A549 (cell line): Measurements from ENCODE around the gene SGIP1. TPM values are rescaled to one million over a fixed set of nuclear protein-coding genes. Genes with fewer than 3 reads are reported as not detected.

Experiments used
- ATAC-seq, 2 experiments: fragments of 200-7000 bp in 1 of 2; fragments of >200 bp in 1 of 2; cut with Nextera tagmentation in 1 of 2; cut with Tn5 transposase in 1 of 2; 3 replicates each; pipeline versions ENCODE4 v1.8.0 to v1.9.1; 2018 to 2020; ENCODE audit warnings: mild to moderate bottlenecking in 1 of 2, moderate library complexity in 1 of 2
- CTCF ChIA-PET: fragments of 300-600 bp; sonication (Branson Sonifier 250); formaldehyde crosslinking; extraction: SDS; loops from one replicate; lab custom pipeline; 2021; ENCODE audit warnings: antibody characterized with exemption, inconsistent platforms; lab: Yijun Ruan, JAX
- POLR2A ChIA-PET: fragments of 350-600 bp; formaldehyde crosslinking; extraction: SDS; loops from one replicate; lab custom pipeline; 2021; ENCODE audit warnings: antibody characterized with exemption, inconsistent platforms; lab: Yijun Ruan, JAX
- DNase-seq, 2 experiments: peaks; one replicate each; pipeline versions ENCODE4 v3.0.0 to v3.0.0-alpha.2; 2011 to 2016; ENCODE audit warnings: low read depth in 1 of 2, low spot score in 1 of 2
- FAIRE-seq: peaks from 2 replicates; lab custom pipeline; 2011; peaks lifted over from hg19 to GRCh38; lab: Jason Lieb, UNC
- H3K27ac ChIP-seq, 2 experiments: fragments of >200 bp; sonication (Bioruptor Twin); formaldehyde crosslinking; 3 replicates each; pipeline ENCODE4 v1.5.1; 2016 to 2017
- H3K4me1 ChIP-seq: fragments of >200 bp; sonication (Bioruptor Twin); formaldehyde crosslinking; 3 replicates; pipeline ENCODE4 v1.6.1; 2016
- H3K4me2 ChIP-seq: fragments of >200 bp; sonication (Bioruptor Twin); formaldehyde crosslinking; 3 replicates; pipeline ENCODE4 v1.6.1; 2016
- H3K4me3 ChIP-seq: fragments of >200 bp; sonication (Bioruptor Twin); formaldehyde crosslinking; 3 replicates; pipeline ENCODE4 v1.5.1; 2016
- H3K9me3 ChIP-seq: fragments of >200 bp; sonication (Bioruptor Twin); formaldehyde crosslinking; 3 replicates; pipeline ENCODE4 v1.6.1; 2016
- ATOH8 ChIP-seq: fragments of 250-450 bp; sonication (Bioruptor Pico); IDR thresholded peaks from 2 replicates; pipeline ENCODE4 v1.5.0; 2020; ENCODE audit warnings: low read depth, mild to moderate bottlenecking, moderate library complexity
- CBX8 ChIP-seq: fragments of 200-600 bp; sonication (generic); IDR thresholded peaks from 2 replicates; pipeline ENCODE4 v1.6.1; 2016
- EHMT2 ChIP-seq: fragments of 200-600 bp; sonication (generic); IDR thresholded peaks from 2 replicates; pipeline ENCODE4 v1.6.1; 2016; ENCODE audit warnings: antibody characterized with exemption, low read depth, mild to moderate bottlenecking, moderate library complexity
- EP300 ChIP-seq, 2 experiments: fragments of >200 bp; sonication (Bioruptor Twin); formaldehyde crosslinking; IDR thresholded peaks; 2 replicates in 1 of 2; 3 replicates in 1 of 2; pipeline ENCODE4 v1.6.1; 2016 to 2017
- FOSL2 ChIP-seq, 2 experiments: fragments of 450-650 bp in 1 of 2; fragments of >200 bp in 1 of 2; sonication (Bioruptor Twin) in 1 of 2; formaldehyde crosslinking; IDR thresholded peaks; 2 replicates each; pipeline versions ENCODE4 v1.5.0 to v1.6.1; 2016 to 2020; ENCODE audit warnings: mild to moderate bottlenecking in 1 of 2, moderate library complexity in 1 of 2
- HEYL ChIP-seq: fragments of 250-450 bp; sonication (Bioruptor Pico); IDR thresholded peaks from 2 replicates; pipeline ENCODE4 v1.8.0; 2021; ENCODE audit warnings: mild to moderate bottlenecking, moderate library complexity
- HMGXB4 ChIP-seq: fragments of 250-450 bp; sonication (Bioruptor Pico); IDR thresholded peaks from 2 replicates; pipeline ENCODE4 v1.5.0; 2021; ENCODE audit warnings: mild to moderate bottlenecking, moderate library complexity, borderline replicate concordance
- HOXB13 ChIP-seq: fragments of 250-450 bp; sonication (Bioruptor Pico); IDR thresholded peaks from 2 replicates; pipeline ENCODE4 v1.5.0; 2020; ENCODE audit warnings: low read depth, mild to moderate bottlenecking, moderate library complexity
- HOXB5 ChIP-seq: fragments of 250-450 bp; sonication (Bioruptor Pico); IDR thresholded peaks from 2 replicates; pipeline ENCODE4 v1.5.0; 2020; ENCODE audit warnings: mild to moderate bottlenecking, moderate library complexity
- JUNB ChIP-seq: fragments of >200 bp; sonication (Bioruptor Twin); formaldehyde crosslinking; IDR thresholded peaks from 2 replicates; pipeline ENCODE4 v1.6.1; 2016
- KDM5A ChIP-seq: fragments of 200-600 bp; sonication (generic); IDR thresholded peaks from 2 replicates; pipeline ENCODE4 v1.6.1; 2016; ENCODE audit warnings: antibody characterized with exemption, mild to moderate bottlenecking
- MAFK ChIP-seq: fragments of 450-650 bp; IDR thresholded peaks from 2 replicates; pipeline ENCODE4 v1.6.1; 2014; ENCODE audit not compliant: partially characterized antibody
- MYC ChIP-seq: IDR thresholded peaks from 2 replicates; pipeline ENCODE4 v1.6.1; 2012; ENCODE audit warnings: mild to moderate bottlenecking, inconsistent platforms, low read length, improper control_type of control experiment, borderline replicate concordance
- NPAS2 ChIP-seq: fragments of 250-450 bp; sonication (Bioruptor Pico); IDR thresholded peaks from 2 replicates; pipeline ENCODE4 v1.8.0; 2022; ENCODE audit warnings: mild to moderate bottlenecking, moderate library complexity, borderline replicate concordance
- PBX3 ChIP-seq: IDR thresholded peaks from 2 replicates; pipeline ENCODE4 v1.6.1; 2012
- RAD21 ChIP-seq, 2 experiments: fragments of >200 bp in 1 of 2; sonication (Bioruptor Twin) in 1 of 2; formaldehyde crosslinking in 1 of 2; IDR thresholded peaks in 1 of 2; conservative IDR thresholded peaks in 1 of 2; 2 replicates in 1 of 2; 3 replicates in 1 of 2; pipeline ENCODE4 v1.6.1; 2012 to 2018; ENCODE audit warnings: inconsistent platforms in 1 of 2
- TFCP2L1 ChIP-seq: fragments of 250-450 bp; sonication (Bioruptor Pico); IDR thresholded peaks from 2 replicates; pipeline ENCODE4 v1.5.0; 2021; ENCODE audit warnings: mild to moderate bottlenecking
- USF2 ChIP-seq: fragments of 450-650 bp; IDR thresholded peaks from 2 replicates; pipeline ENCODE4 v1.6.1; 2014; ENCODE audit warnings: antibody characterized with exemption
- polyA plus RNA-seq, 4 experiments: library from polyadenylated mRNA; depleted of rRNA in 3 of 4; stranded (reverse); fragments of >200 nt; fragmentation: RNase III in 1 of 4; extraction: RNeasy Plus Mini Kit Qiagen cat#74134 plus additional on column Dnase treatment in 1 of 4; gene quantifications; 2 replicates in 3 of 4; 3 replicates in 1 of 4; pipeline ENCODE4 v1.2.3, GENCODE V29; 2011 to 2017
- TF ChIP-seq, protein P1 (sequence below): fragments of 200-600 bp; sonication (generic); IDR thresholded peaks from 2 replicates; pipeline ENCODE4 v1.6.1; 2016; ENCODE audit warnings: antibody characterized with exemption, mild to moderate bottlenecking, moderate library complexity
- TF ChIP-seq, protein P2 (sequence below): IDR thresholded peaks from 2 replicates; pipeline ENCODE4 v1.6.1; 2012

Gene SGIP1
- polyA plus RNA-seq, 2 of the 4 experiments (the other 2 are of a cell fraction), result not detected

DNA sequence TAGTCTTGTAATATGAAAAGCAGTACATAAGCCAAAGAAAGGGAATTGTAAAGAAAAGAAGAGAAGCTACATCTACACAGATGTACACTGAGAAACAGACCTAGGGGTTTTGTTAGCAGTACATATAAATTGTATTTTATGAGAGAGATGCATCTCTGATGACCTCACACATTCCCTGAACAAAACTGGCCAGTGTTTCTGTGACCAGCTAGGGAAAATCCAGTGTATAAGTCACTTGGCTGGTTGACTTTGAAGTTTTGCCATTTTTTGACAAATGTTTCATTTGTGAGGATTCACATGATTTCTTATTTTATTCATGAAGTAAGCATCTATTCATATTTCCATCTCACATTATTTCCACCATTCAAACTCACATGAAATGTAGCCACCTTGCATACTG lies 190.0 kb downstream of the SGIP1 start:
- CTCF ChIA-PET, result no interaction called here

More for the DNA sequence above, 190.0 kb downstream of the SGIP1 start:
- Histone ChIP-seq H3K4me1 (no peaks in the 10 kb centered on the region), H3K9me3 (no peaks in the 10 kb centered on the region), H3K27ac (no peak overlapping the region), H3K4me2 (no peak overlapping the region)
- FAIRE-seq, result no peak
- ATAC-seq, result no peak
- no peak for DNase-seq
- POLR2A ChIA-PET, result no interaction called here
- TF ChIP-seq EHMT2 (no peak), PBX3 (no peak), USF2 (no peak), HEYL (no peak), RAD21 (conservative IDR thresholded peaks at IDR 0.05 in 1 of 2, IDR thresholded peaks at IDR 0.05 in 1 of 2) (no peak), KDM5A (no peak), TFCP2L1 (CRISPR knock-in tag) (no peak), FOSL2 (IDR thresholded peaks at IDR 0.05) (no peak), FOSL2 (CRISPR knock-in tag; IDR thresholded peaks at IDR 0.05) (no peak), ATOH8 (CRISPR knock-in tag) (no peak), NPAS2 (CRISPR knock-in tag) (no peak), MAFK (no peak), HOXB5 (CRISPR knock-in tag) (no peak), JUNB (no peak), CBX8 (no peak), EP300 (IDR thresholded peaks at IDR 0.05) (no peak), HOXB13 (CRISPR knock-in tag) (no peak), HMGXB4 (no peak), MYC (no peak)
- TF ChIP-seq, protein P1, sequence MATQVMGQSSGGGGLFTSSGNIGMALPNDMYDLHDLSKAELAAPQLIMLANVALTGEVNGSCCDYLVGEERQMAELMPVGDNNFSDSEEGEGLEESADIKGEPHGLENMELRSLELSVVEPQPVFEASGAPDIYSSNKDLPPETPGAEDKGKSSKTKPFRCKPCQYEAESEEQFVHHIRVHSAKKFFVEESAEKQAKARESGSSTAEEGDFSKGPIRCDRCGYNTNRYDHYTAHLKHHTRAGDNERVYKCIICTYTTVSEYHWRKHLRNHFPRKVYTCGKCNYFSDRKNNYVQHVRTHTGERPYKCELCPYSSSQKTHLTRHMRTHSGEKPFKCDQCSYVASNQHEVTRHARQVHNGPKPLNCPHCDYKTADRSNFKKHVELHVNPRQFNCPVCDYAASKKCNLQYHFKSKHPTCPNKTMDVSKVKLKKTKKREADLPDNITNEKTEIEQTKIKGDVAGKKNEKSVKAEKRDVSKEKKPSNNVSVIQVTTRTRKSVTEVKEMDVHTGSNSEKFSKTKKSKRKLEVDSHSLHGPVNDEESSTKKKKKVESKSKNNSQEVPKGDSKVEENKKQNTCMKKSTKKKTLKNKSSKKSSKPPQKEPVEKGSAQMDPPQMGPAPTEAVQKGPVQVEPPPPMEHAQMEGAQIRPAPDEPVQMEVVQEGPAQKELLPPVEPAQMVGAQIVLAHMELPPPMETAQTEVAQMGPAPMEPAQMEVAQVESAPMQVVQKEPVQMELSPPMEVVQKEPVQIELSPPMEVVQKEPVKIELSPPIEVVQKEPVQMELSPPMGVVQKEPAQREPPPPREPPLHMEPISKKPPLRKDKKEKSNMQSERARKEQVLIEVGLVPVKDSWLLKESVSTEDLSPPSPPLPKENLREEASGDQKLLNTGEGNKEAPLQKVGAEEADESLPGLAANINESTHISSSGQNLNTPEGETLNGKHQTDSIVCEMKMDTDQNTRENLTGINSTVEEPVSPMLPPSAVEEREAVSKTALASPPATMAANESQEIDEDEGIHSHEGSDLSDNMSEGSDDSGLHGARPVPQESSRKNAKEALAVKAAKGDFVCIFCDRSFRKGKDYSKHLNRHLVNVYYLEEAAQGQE, result no peak
- TF ChIP-seq, protein P2, sequence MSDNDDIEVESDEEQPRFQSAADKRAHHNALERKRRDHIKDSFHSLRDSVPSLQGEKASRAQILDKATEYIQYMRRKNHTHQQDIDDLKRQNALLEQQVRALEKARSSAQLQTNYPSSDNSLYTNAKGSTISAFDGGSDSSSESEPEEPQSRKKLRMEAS, result no peak
- TF ChIP-seq, all 56 proteins: peak for 0
- no peak overlapping the region for H3K4me3 ChIP-seq
